Smooth muscle cell of the umbilical artery (primary cell): ENCODE results near the gene FYB1. TPM values are rescaled to one million over a fixed set of nuclear protein-coding genes. Genes with fewer than 3 reads are reported as not detected.

Experiments
- total RNA-seq: library from RNA; depleted of rRNA; stranded (reverse); fragments of >200 nt; gene quantifications from 2 replicates; pipeline ENCODE4 v1.2.3, GENCODE V29; 2014

The FYB1 gene
- total RNA-seq, result under 0.01 TPM in 1 of 2 replicates, not detected in the other

GRCh38 chr5:39219437-39219836, at the start of gene FYB1:
Gene FYB1 (minus strand): TSS chr5:39219563. CDS start chr5:39202960, 16,603 bp downstream.

GRCh38 chr5:39074017-39074814, 145.1 kb downstream of the FYB1 start, which contains the start of gene RICTOR:
Gene RICTOR (minus strand): TSS chr5:39074399. CDS start chr5:39074377, 22 bp downstream.

Other genes with a start within 250 kb of the FYB1 start
- gene RICTOR, start 145.2 kb downstream of the FYB1 start, total RNA-seq, result 40.0 and 41.3 TPM in 2 replicates
- gene C9, start 144.9 kb upstream of the FYB1 start, total RNA-seq, result 0.46 TPM in 1 of 2 replicates, not detected in the other
- 46.3 and 76.8 TPM in 2 replicates for gene DAB2, start 205.4 kb upstream of the FYB1 start, total RNA-seq